CD4-positive, alpha-beta T cell treated with Interleukin-15 for 1 hour (primary cell): ENCODE results near the gene GRK1.

ENCODE experiments used
- DNase-seq: peaks from one replicate; pipeline ENCODE4 v3.0.0-alpha.2; 2020

Gene GRK1

GRCh38 chr13:113632706-113633484 is 34.1 kb upstream of the GRK1 start:
- no peak for DNase-seq

GRCh38 chr13:113633485-113633873 is 33.5 kb upstream of the GRK1 start:
- DNase-seq, result no peak

- no peak for DNase-seq
Measured at GRCh38 chr13:113634279-113635047, 32.6 kb upstream of the GRK1 start.

- no peak for DNase-seq
Measured at GRCh38 chr13:113635048-113635420, 32.0 kb upstream of the GRK1 start.

- DNase-seq, result no peak
Measured at GRCh38 chr13:113635709-113636108, 31.3 kb upstream of the GRK1 start.

GRCh38 chr13:113636266-113636963 is 30.6 kb upstream of the GRK1 start:
- DNase-seq, result no peak

- no peak for DNase-seq
Measured at GRCh38 chr13:113637262-113638160, 29.5 kb upstream of the GRK1 start.

- DNase-seq, result no peak
Measured at GRCh38 chr13:113638173-113638746, 28.8 kb upstream of the GRK1 start.

GRCh38 chr13:113638806-113639205 is 28.2 kb upstream of the GRK1 start:
- no peak for DNase-seq

- DNase-seq, result no peak
Measured at GRCh38 chr13:113639616-113640262, 27.3 kb upstream of the GRK1 start.

GRCh38 chr13:113641426-113641825 is 25.6 kb upstream of the GRK1 start:
- DNase-seq, result no peak

- DNase-seq, result no peak
Measured at GRCh38 chr13:113642563-113642962, 24.5 kb upstream of the GRK1 start.

- DNase-seq, result no peak
Measured at GRCh38 chr13:113643593-113643992, 23.4 kb upstream of the GRK1 start.

- no peak for DNase-seq
Measured at GRCh38 chr13:113644800-113645199, 22.2 kb upstream of the GRK1 start.

- no peak for DNase-seq
Measured at GRCh38 chr13:113645329-113645728, 21.7 kb upstream of the GRK1 start.

- DNase-seq, result no peak
Measured at GRCh38 chr13:113646376-113646775, 20.6 kb upstream of the GRK1 start.

GRCh38 chr13:113646921-113647340 is 20.1 kb upstream of the GRK1 start:
- no peak for DNase-seq

GRCh38 chr13:113647351-113648215 is 19.4 kb upstream of the GRK1 start:
- DNase-seq, result no peak

GRCh38 chr13:113648216-113648610 is 18.8 kb upstream of the GRK1 start:
- DNase-seq, result no peak

GRCh38 chr13:113649212-113649611 is 17.8 kb upstream of the GRK1 start:
- DNase-seq, result no peak

- no peak for DNase-seq
Measured at GRCh38 chr13:113650275-113650674, 16.7 kb upstream of the GRK1 start.
